Measurements from ENCODE around the gene BCDIN3D.

BCDIN3D gene

DNA sequence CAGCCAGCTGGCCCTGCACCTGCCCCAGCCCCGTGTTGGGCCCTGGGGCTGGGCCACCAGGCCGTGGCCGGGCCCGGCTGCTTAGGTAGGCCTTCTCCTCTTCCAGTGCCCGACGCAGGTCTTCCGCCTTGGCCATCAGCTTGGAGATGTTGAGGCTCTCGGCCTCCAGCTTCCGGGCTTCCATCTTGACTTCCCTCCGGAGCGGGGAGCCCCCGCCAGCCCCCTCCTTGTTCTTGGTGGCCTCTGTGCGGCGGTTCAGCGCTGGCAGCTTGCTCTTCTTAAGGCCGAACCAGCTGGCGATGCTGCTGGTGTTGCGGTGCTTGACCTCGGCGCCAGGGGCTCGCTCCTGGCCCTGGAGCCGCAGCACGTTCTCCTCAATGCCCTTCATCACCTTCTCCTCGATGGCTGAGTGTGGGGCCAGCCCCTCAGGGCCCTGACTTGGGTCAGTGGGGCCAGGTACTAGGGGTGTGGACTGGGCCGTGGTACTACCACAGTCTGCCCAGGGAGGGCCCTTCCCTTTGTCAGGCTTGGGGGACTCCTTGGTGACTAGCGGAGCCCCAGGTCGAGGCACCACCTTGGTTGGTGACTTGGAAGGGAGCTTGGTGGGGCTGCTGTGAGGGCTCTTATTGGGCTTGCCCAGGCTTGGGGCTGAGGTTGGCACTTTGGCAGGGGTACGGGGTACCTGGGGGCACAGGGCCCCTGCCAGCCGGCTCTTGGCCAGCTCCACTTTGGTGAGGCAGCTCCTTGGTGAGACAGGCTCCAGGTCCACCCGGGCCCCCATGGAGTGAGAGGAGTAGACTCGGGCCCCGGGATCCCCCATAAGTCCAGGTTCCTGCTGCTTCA is 47.9 kb downstream of the BCDIN3D start:
- DNase-seq: no peak

DNA sequence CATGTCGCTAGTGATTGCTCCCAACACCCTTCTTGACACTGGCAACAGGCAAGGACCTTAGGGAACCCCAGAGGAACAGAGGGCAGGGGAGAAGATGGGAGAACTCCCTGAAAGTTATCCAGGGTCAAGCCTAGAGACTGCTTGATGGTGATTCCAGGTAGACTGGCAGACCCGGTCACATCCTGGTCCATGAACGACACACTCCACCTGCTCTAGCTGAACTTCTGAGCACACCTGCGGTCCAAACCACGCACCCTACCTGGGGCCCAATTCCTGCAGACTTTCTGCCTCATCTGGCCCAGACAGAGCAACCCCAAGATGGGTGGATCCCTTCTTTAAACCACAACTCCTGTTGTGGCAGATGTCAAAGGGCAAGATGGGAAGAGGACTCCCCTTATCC is 48.9 kb downstream of the BCDIN3D start:
- no peak for DNase-seq

DNA sequence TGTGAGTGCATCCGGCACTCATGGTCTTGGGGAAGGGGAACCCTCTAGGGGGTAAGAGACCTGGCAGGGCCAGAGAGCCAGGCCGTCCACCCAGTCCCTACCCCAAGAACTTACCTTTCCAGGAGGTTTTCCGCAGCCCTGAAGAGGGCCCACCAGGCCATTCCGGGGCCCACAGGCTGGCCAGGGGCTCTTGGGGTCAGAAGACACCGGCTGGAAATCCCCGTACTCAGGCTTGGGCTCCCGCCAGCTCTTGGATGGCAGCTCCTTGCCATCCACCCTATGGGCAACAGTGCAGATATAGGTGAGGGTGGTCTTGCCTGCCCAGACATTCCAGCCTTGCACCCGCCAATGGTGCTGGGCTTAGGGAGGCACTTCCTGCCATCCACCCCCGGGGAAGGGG is 49.3 kb downstream of the BCDIN3D start:
- DNase-seq: no peak

DNA sequence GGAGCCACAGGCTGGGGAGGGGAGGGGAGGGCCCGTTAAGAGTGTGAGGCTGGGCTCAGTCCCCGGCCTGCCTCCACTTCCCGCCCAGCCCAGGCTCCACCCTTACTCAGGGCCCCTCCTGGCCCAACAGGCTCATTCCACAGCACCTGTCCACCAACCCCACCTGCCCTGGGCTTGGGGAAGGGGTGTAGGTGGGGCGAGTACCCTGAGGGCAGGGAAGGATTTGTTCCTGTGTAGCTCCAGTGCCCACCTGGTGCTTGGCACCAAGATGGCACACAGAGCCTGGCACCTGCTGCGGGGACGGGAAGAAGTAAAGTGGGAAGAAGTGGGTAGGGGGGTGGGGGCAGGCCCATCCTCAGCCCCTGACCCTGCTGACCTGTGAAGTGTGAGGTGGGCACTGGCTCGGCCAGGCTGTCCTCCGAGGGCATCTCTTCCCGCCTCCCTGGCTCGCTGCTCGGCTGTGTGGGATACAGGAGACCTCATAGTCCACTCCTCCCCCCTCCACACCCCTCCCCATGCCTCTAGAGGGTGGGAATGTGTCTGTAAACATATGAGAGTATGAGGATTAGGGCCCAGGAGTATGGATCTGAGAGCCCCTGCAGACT is 49.8 kb downstream of the BCDIN3D start:
- no peak for DNase-seq

DNA sequence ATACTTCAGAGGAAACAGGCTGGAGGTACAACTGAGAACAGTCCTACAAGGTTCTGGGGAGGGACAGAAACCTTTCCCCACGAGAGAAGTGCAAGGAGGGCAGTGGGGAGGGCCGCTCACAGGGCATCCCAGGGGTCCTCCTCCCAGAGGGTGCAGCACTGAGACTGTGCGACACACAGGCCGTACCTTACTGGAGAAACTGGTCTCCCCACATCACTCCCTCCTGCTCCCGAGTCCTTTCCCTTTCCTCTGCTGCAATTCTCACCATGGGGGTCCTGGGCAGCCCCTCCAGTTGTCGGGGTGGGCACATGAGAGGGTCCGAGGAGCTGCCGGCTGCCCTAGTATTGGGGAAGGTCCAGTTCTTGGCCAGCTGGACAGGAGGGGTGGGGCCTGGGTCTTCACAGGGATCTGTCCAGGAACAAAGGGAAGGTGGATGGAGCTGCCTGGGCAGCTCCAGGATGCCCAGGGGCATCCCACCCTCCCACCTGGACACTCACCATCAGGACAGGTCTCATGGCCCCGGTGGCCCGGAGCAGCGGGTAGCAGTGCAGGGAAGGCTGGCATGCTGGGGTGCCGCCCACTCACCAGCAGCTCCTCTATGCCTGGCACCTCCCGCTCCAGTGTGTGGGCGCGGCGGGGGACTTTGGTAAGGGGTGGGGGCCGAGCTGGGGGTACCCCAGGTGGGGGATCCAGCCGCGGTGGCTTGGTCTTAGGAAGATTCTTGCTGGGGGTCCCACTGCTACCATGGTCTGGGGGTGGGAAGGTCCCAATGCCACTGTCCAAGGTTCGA is 50.5 kb downstream of the BCDIN3D start:
- DNase-seq: no peak

DNA sequence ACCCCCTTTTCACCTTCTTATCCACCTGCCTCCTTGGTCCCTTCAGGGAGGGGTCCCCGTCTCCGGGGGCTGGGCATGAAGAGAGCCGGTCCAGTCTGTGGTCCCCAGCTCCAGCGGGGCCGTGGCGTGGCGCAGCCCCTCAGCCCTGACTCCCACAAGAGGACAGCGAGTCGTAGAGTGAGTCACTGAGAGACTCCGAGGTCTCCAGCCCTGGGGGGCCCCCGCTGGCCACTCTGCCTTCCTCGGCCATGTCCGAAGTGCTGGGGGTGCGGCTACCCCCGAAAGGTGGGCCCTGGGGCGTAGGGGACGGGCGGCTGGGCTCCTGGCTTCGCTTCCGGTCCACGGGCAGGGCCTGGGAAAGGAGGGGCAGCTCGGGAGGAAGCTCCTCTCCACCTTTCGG is 51.2 kb downstream of the BCDIN3D start:
- DNase-seq: no peak

DNA sequence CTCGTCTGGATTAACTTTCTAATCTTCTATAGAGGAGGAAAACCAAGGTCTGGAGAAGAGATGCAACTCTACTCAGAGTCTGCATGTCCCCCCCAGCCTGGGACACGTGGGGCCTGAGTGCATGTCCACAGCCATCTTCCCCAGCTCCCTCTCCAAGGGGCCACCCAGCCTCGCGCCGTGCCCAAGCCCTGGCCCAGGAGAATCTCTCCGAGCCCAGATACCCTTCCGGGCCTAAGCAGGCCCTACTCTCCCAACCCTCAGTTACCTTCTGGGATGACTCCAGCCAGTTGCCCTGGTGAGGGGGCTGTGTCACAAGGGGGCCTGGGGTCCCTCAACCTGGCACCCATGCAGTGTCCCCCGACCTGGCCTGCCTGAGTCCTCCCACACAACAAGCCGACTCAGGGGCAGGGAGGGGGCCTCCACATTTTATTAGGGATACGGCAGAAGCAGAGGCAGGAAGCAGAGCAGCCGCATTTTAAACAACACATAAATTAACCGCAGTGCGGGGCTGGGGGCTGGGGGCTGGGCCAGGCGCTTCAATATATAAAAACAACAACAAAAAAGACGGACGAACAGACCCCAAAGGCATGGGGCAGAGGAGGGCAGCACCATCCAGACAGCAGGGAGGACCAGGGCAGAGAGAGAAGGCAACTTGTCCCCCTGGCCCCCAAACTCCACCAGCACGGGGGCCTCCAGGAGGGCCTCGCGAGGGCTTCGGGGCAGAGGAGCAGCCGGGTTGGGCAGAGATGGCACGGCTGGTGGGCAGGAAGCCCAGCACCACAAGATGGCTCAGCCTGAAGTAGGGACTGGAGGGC is 52.0 kb downstream of the BCDIN3D start:
- no peak for DNase-seq

DNA sequence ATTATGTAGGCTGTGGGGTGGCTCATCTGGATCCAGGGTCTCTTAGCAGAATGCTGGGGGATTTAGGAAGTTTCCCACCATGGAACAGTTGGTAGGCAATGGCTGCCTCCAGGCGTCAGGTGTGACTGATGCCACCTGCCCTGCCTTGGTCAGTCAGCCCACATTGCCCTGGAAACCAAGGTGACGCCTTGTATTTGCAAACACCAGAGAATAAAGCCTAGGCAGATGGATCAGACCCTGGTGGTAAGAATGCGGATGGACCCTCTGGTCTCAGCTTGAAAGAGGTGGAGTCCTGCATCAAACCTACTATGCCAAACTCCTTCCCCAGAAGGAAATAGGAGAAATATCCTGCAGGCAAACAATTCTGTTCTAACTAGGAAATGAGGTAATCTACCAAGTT is 52.9 kb downstream of the BCDIN3D start:
- DNase-seq: no peak

DNA sequence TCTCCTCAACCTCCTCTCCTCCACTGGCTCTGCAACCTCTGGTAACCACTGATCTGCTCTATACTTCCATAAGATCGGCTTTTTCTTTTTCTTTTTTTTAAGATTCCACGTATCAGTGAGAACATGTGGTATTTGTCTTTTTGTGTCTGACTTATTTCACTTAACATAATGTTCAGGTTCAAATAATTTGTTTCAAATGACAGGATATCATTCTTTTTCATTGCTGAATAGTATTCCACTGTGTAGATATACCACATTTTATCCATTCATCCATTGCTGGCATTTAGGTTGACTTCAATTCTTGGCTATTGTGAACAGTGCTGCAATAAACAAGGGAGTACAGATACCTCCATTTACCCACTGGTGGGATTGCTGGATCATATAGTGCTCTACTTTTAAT is 55.2 kb downstream of the BCDIN3D start:
- DNase-seq: no peak

Data from hematopoietic multipotent progenitor cell treated with erythropoietin and hydrocortisone succinate and interleukin-3 and kit ligand, for 4 days (in vitro differentiated cells).